GM21825 (cell line): ENCODE data around the gene ZBTB5.
"Not testable (repeated sequence)": the region's sequence is repeated elsewhere in the genome, so short reads cannot be mapped to it uniquely, and the experiment has no call there.

ENCODE experiments used
- ATAC-seq: cut with Tn5 transposase; IDR thresholded peaks from one replicate; pipeline ENCODE4 v1.9.1; 2021; ENCODE audit warnings: mild to moderate bottlenecking, moderate library complexity; ENCODE audit not compliant: unreplicated experiment

Gene ZBTB5, protein sequence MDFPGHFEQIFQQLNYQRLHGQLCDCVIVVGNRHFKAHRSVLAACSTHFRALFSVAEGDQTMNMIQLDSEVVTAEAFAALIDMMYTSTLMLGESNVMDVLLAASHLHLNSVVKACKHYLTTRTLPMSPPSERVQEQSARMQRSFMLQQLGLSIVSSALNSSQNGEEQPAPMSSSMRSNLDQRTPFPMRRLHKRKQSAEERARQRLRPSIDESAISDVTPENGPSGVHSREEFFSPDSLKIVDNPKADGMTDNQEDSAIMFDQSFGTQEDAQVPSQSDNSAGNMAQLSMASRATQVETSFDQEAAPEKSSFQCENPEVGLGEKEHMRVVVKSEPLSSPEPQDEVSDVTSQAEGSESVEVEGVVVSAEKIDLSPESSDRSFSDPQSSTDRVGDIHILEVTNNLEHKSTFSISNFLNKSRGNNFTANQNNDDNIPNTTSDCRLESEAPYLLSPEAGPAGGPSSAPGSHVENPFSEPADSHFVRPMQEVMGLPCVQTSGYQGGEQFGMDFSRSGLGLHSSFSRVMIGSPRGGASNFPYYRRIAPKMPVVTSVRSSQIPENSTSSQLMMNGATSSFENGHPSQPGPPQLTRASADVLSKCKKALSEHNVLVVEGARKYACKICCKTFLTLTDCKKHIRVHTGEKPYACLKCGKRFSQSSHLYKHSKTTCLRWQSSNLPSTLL

GRCh38 chr9:37465249-37466036 is at the start of gene ZBTB5:
Gene ZBTB5 (minus strand): TSS chr9:37465450. CDS start chr9:37442551, 22,899 bp downstream.
- peak; percentile 73 for ATAC-seq

DNA sequence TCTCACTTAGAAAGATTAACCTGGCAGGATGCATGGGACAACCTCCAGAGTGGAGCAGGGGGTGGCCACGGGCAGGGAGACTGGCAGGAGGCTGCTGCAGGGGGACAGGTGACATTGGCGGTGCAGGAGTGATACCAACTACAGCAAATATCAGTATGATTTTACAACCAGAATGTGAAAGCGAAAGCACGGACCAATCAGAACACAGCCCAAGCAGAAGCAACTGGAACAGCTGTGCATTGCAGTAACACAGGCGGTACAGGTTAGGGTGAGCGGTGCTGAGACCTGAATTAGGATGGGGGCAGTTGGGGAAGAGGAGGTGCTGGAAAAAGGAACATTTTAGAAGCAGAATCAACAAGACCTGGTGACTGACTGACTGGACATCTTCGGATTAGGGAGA is 49.7 kb upstream of the ZBTB5 start:
- ATAC-seq, result no peak

- ATAC-seq, result not testable (repeated sequence)
These were observed 49.2 kb upstream of the ZBTB5 start for GRCh38 chr9:37514415-37514814.

- ATAC-seq, result no peak
These were observed 47.2 kb upstream of the ZBTB5 start for GRCh38 chr9:37512437-37512836.

DNA sequence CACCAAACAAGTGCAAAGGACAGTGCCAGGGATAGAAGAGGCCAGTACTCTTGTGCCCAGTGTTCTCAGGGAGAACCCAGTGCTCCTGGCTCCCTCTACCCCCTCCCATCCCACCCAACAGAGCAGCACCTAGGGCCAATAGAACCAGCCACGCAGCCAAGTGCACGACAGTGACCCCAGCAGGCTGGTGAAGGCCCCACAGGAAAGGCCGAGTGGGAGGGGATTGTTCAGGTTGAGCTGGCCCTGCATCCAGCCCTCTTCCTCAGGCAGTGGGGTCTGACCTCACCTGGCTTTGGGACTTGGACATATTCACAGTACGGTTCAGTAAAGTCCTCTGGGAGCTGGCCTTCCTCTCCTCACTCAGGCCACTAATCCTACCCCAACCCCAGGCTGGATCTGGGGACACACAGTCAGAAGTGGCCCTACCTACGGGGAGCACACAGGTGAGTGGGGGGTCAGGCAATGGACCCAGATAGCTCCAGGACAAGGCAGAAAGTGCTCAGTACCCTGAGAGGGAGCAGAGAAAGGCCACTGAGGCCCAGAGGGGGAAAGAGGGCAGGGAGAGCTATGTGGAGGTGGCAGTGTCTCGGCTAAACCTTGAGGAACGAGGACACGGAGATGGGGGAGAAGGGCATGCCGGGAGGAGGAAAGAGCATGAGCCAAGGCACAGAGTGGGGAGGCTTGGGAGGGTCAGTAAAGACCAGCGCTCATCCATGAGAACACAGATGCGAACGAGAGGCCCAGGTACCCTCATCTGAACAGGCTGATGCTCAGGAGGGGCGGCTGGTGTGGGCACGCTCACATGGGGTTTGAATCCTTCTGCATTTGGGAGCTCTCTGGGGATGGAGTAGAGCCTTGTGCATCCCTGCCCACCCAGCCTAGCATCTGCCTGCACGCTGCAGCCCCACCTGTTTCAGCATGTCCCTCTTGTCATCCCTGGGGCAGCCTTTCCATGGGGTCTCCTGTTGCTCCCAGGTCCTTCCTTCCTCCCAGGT is 46.1 kb upstream of the ZBTB5 start:
- ATAC-seq, result no peak

GRCh38 chr9:37510053-37510452 is 44.8 kb upstream of the ZBTB5 start:
- not testable (repeated sequence) for ATAC-seq

DNA sequence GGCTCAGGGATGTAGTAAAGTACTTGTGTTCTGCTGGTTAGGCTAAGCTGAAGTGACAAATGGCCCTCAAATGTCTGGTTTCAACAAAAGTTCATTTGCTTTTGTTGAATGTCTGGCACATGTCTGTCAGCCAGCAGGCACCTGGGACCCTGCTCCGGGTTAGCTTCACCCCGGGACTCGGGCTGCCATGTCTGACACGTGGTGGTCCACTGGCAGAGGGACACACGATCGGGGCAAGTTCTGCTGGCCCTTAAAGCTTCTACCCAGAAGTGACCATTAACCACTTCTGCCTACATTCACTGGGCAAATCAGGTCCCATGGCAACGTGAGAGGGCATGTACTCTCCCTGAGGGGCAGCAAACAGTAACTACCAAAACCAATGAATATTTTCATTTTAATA is 44.3 kb upstream of the ZBTB5 start:
- ATAC-seq, result no peak

- ATAC-seq, result no peak
These were observed 43.6 kb upstream of the ZBTB5 start for GRCh38 chr9:37508834-37509206.

GRCh38 chr9:37508135-37508833 is 43.0 kb upstream of the ZBTB5 start:
- ATAC-seq, result no peak

GRCh38 chr9:37507566-37508134 is 42.4 kb upstream of the ZBTB5 start:
- no peak for ATAC-seq

- no peak for ATAC-seq
These were observed 39.4 kb upstream of the ZBTB5 start for GRCh38 chr9:37504605-37505004.

GRCh38 chr9:37503736-37504135 is 38.5 kb upstream of the ZBTB5 start:
- ATAC-seq, result no peak

GRCh38 chr9:37501957-37502596 is 36.8 kb upstream of the ZBTB5 start:
- no peak for ATAC-seq

GRCh38 chr9:37499297-37499696 is 34.0 kb upstream of the ZBTB5 start:
- ATAC-seq, result no peak

DNA sequence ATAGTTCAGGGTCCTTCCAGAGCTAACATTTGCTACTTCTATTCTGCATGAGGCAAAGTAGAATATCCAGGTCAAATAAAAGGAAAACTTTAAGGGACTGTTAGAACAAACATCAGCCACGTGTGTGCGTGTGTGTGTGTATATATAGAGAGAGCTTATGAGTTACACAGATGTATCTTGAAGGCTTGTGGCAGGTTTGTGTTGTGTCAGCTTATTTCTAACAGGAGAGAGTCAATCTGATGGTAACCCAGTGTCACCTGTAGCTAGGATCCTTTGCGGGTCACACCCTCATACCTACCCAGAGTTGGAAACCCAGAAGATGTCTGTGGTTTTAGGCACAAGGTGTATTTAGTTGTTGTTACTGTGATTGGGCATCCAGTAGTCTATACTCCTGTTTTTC is 33.2 kb upstream of the ZBTB5 start:
- ATAC-seq, result no peak

DNA sequence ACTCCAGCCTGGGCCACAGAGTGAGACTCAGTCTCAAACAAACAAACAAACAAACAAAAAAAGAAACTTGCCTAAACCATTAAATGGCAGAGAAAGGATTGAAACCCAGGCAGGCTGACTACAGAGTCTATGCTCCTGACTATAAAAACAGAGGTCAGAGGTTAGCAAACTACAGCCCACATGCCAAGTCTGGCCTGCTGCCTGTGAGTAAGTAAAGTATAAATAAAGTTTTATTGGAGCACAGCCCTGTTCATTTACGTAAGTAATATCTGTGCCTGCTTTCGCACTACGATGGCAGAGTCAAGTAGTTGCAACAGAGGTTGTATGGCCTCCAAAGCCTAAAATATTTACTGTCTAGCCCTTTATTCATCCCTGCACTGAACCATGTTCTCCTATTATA is 32.1 kb upstream of the ZBTB5 start:
- ATAC-seq, result no peak

- no peak for ATAC-seq
These were observed 30.8 kb upstream of the ZBTB5 start for GRCh38 chr9:37496020-37496419.

- ATAC-seq, result no peak
These were observed 30.3 kb upstream of the ZBTB5 start for GRCh38 chr9:37495571-37495970.

DNA sequence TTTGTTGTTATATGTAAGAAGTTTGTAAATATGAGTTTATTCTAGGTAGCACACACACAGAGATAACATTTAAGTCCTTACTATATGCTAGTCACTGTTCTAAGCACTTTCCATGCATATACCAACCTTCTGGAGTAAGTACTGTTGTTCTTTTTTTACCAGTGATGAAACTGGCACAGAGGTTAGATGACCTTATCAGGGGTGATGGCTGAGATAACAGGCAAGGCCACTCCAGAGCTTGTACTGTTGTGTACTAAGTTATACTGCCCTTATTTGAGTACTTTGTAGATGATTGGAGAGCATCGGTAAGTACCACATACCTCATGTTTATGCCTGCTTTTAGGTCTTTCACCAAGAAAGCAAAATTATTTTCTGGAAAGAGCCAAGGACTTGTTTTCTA is 26.7 kb upstream of the ZBTB5 start:
- ATAC-seq, result no peak
